ENCODE results near the gene DUOX1.
"Not testable (repeated sequence)": the region's sequence is repeated elsewhere in the genome, so short reads cannot be mapped to it uniquely, and the experiment has no call there.

The DUOX1 gene

GRCh38 chr15:45129651-45130129 lies at the start of gene DUOX1, which contains the start of gene DUOXA1:
Gene DUOX1 (plus strand): TSS chr15:45129994. CDS start chr15:45131967, 1,973 bp downstream.
Gene DUOXA1 (minus strand): TSS chr15:45129879. CDS start chr15:45123014, 6,865 bp downstream.
- no peak for DNase-seq (ENCODE audit: low spot score)

- not testable (repeated sequence) for DNase-seq (ENCODE audit: low spot score)
These were observed 49.2 kb upstream of the DUOX1 start for GRCh38 chr15:45080593-45080992.

GRCh38 chr15:45082412-45082811 lies 47.4 kb upstream of the DUOX1 start:
- not testable (repeated sequence) for DNase-seq (ENCODE audit: low spot score)

GRCh38 chr15:45083223-45083622 lies 46.6 kb upstream of the DUOX1 start:
- no peak for DNase-seq (ENCODE audit: low spot score)

- DNase-seq (ENCODE audit: low spot score) = no peak
These were observed 45.6 kb upstream of the DUOX1 start for GRCh38 chr15:45084163-45084562.

- DNase-seq (ENCODE audit: low spot score) = peak; percentile 26
These were observed 42.3 kb upstream of the DUOX1 start for GRCh38 chr15:45087513-45087912.

GRCh38 chr15:45088801-45089711 lies 40.7 kb upstream of the DUOX1 start:
- no peak for DNase-seq (ENCODE audit: low spot score)

GRCh38 chr15:45089712-45090373 lies 40.0 kb upstream of the DUOX1 start:
- DNase-seq (ENCODE audit: low spot score) = no peak

- no peak for DNase-seq (ENCODE audit: low spot score)
These were observed 38.6 kb upstream of the DUOX1 start for GRCh38 chr15:45091161-45091560.

- DNase-seq (ENCODE audit: low spot score) = no peak
These were observed 38.2 kb upstream of the DUOX1 start for GRCh38 chr15:45091576-45091975.

GRCh38 chr15:45093013-45093412 lies 36.8 kb upstream of the DUOX1 start:
- DNase-seq (ENCODE audit: low spot score) = no peak

- no peak for DNase-seq (ENCODE audit: low spot score)
These were observed 36.0 kb upstream of the DUOX1 start for GRCh38 chr15:45093622-45094357.

GRCh38 chr15:45094358-45094730 lies 35.5 kb upstream of the DUOX1 start:
- DNase-seq (ENCODE audit: low spot score) = no peak

GRCh38 chr15:45095661-45096060 lies 34.1 kb upstream of the DUOX1 start:
- no peak for DNase-seq (ENCODE audit: low spot score)

GRCh38 chr15:45097466-45097865 lies 32.3 kb upstream of the DUOX1 start:
- no peak for DNase-seq (ENCODE audit: low spot score)

- no peak for DNase-seq (ENCODE audit: low spot score)
These were observed 30.1 kb upstream of the DUOX1 start for GRCh38 chr15:45099549-45100165.

- DNase-seq (ENCODE audit: low spot score) = no peak
These were observed 28.7 kb upstream of the DUOX1 start for GRCh38 chr15:45100884-45101625.

- no peak for DNase-seq (ENCODE audit: low spot score)
These were observed 28.0 kb upstream of the DUOX1 start for GRCh38 chr15:45101749-45102148.

GRCh38 chr15:45102226-45102625 lies 27.6 kb upstream of the DUOX1 start:
- no peak for DNase-seq (ENCODE audit: low spot score)

- not testable (repeated sequence) for DNase-seq (ENCODE audit: low spot score)
These were observed 25.6 kb upstream of the DUOX1 start for GRCh38 chr15:45104170-45104569.

- DNase-seq (ENCODE audit: low spot score) = no peak
These were observed 24.2 kb upstream of the DUOX1 start for GRCh38 chr15:45105586-45105985.
